Upper lobe of left lung (tissue), 4 donors: ENCODE measurements around the gene PSMD5.

Experiments
- EP300 ChIP-seq, 4 donors: sonication (generic); formaldehyde crosslinking; IDR thresholded peaks; one replicate each; pipeline ENCODE4 v1.5.1; 2017; ENCODE audit warnings: antibody characterized with exemption in 4 of 4, control low read depth in 2 of 4
- TF ChIP-seq, protein P1 (sequence below), 6 experiments: fragments of 450-650 bp in 4 of 6; fragments of 200-600 bp in 2 of 6; sonication (generic) in 2 of 6; IDR thresholded peaks; one replicate each; pipeline ENCODE4 v1.5.1; 2016 to 2019; ENCODE audit warnings: antibody characterized with exemption in 6 of 6

DNA sequence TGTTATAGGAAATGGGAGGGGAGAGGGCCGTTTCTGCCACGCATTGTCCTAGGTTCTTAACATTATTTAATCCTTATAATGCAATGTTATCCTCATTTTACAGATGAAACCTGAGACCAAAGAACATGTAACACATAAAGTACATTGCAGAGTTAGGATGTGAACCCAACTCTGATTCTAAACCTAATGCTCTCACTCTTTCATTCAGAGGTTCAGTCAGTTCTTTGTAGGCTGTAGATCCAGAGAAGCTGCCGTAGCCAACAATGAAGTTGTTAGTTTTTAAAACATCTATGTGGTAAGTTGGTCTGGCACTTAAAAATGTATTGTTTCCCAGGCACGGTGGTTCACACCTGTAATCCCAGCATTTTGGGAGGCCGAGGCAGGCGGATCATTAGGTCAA is 10.5 kb upstream of the PSMD5 start:
- TF ChIP-seq, protein P1, sequence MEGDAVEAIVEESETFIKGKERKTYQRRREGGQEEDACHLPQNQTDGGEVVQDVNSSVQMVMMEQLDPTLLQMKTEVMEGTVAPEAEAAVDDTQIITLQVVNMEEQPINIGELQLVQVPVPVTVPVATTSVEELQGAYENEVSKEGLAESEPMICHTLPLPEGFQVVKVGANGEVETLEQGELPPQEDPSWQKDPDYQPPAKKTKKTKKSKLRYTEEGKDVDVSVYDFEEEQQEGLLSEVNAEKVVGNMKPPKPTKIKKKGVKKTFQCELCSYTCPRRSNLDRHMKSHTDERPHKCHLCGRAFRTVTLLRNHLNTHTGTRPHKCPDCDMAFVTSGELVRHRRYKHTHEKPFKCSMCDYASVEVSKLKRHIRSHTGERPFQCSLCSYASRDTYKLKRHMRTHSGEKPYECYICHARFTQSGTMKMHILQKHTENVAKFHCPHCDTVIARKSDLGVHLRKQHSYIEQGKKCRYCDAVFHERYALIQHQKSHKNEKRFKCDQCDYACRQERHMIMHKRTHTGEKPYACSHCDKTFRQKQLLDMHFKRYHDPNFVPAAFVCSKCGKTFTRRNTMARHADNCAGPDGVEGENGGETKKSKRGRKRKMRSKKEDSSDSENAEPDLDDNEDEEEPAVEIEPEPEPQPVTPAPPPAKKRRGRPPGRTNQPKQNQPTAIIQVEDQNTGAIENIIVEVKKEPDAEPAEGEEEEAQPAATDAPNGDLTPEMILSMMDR (IDR thresholded peaks at IDR 0.05): no peak
- TF ChIP-seq EP300 (IDR thresholded peaks at IDR 0.05): no peak
